ENCODE results near the gene FLT4. TPM values are rescaled to one million over a fixed set of nuclear protein-coding genes. Genes with fewer than 3 reads are reported as not detected.

FLT4 gene
- total and polyA plus RNA-seq, 9 of the 15 experiments (the other 6 are each of a cell fraction or from before 2014, with no cell fraction given): 0.01 to 0.42 (median 0.14) TPM; not detected in 2

- no peak for TF ChIP-seq BRF2 (IDR thresholded peaks at IDR 0.05; ENCODE audit: borderline replicate concordance, insufficient read depth, insufficient read length)
- TF ChIP-seq EGR1 (conservative IDR thresholded peaks at IDR 0.05): peak; percentile 61
- TF ChIP-seq ATF7 (IDR thresholded peaks at IDR 0.05): no peak
- TF ChIP-seq ZNF583 (CRISPR knock-in tag; IDR thresholded peaks at IDR 0.05): no peak
- no peak for TF ChIP-seq ZNF449 (CRISPR knock-in tag; IDR thresholded peaks at IDR 0.05)
- TF ChIP-seq MCM7 (IDR thresholded peaks at IDR 0.05): no peak
- 0 out of 4 replicates have a peak, but pooled peaks of 1 of the 2 experiments have one; percentile 25 for TF ChIP-seq RCOR1 (IDR thresholded peaks at IDR 0.05; ENCODE audit: borderline replicate concordance in 1 of 2, low read depth in 2 of 2, low read length in 2 of 2)
- no peak for TF ChIP-seq XRCC5 (IDR thresholded peaks at IDR 0.05; ENCODE audit: low read depth, low read length)
- peak; percentile 66; the same call in 1 of the 2 replicates for TF ChIP-seq CREB1 (IDR thresholded peaks at IDR 0.05)
- peak; percentile 75 for TF ChIP-seq CREB1 (CRISPR knock-in tag; IDR thresholded peaks at IDR 0.05)
- TF ChIP-seq JUND (IDR thresholded peaks at IDR 0.05; ENCODE audit: borderline replicate concordance, low read depth, low read length): peak; percentile 58; the same call in 1 of the 2 replicates
- no peak for TF ChIP-seq JUND (tag; IDR thresholded peaks at IDR 0.05; ENCODE audit: borderline replicate concordance, low read depth, low read length)
- peak; percentile 83 for TF ChIP-seq REST (IDR thresholded peaks at IDR 0.05; ENCODE audit: borderline replicate concordance)
- no peak for TF ChIP-seq REST (CRISPR knock-in tag; IDR thresholded peaks at IDR 0.05; ENCODE audit: low read depth)
These were observed 38.1 kb downstream of the FLT4 start (continued) for GRCh38 chr5:180611140-180611850.
